Head of caudate nucleus (tissue), 42 donors: ENCODE data around the gene USP3.

Experiments
- DNase-seq, 42 donors: peaks; one replicate each; pipeline versions ENCODE4 v3.0.0 to v3.0.0-alpha.2; 2020 to 2021; ENCODE audit warnings: mixed read lengths in 7 of 42
- intact Hi-C: fragments of 100-400 bp; cut with DNase I; formaldehyde crosslinking; loops from one replicate; pipeline ENCODE4 v1.15.0; 2022

USP3 gene

GRCh38 chr15:63598473-63599400 lies 94.3 kb downstream of the USP3 start:
- peak in 8 of 42 donors; percentile 11 to 49 (median 34) for DNase-seq
- intact Hi-C loops: no loop called here

DNA sequence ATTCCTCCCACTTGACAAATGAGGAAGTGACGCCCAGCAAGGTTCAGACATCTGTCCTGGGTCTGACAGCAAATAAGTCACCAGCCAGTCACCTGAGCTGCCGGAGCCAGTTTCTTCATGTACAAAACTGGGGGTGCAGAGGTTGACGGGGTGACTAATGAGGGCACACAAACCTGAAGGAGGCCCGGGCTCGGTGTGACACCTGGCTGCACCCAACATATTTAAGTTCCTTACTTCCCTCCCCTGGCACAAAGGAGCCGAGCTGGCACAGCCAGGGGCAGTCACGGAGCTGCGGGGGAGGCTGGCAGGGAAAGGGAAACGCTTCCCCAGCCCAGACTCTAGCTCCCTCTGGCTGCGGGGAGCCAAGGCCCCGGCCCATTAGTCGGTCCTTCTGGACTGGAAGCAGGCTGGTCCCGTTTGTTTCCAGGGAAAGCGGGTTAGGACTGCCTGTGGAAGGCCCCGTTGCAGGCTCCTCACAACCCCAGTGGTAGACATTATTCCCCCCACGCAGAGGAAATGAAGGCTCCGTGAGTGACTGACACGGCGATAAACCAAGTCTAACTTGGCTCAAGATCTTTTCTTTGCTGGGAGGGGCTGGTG lies 95.1 kb downstream of the USP3 start:
- peak; percentile 59 to 92 (median 81) for DNase-seq
- intact Hi-C loops: no loop called here

GRCh38 chr15:63600001-63600615 lies 95.7 kb downstream of the USP3 start:
- DNase-seq: peak in 22 of 42 donors; percentile 21 to 67 (median 44)
- intact Hi-C loops: loop anchor here (2.0 to 10.0 kb wide), 2 partner anchors 95 to 555 kb away; partner anchors contain the start of genes SNX22 and USP3

DNA sequence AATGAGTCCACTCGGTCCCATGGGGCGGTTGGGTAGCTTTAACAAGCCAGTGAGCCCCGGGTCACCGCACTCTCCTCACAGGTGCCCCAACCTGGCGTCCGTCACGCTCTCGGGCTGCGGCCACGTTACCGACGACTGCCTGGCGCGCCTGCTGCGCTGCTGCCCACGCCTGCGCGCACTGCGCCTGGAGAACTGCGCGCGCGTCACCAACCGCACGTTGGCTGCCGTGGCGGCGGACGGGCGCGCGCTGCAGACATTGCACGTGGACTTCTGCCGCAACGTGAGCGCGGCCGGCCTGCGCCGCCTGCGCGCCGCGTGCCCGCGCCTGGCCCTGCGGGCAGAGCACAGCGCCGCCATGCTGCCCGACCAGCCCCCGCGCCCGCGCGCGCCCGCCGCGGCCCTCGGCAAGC lies 96.2 kb downstream of the USP3 start:
- intact Hi-C loops: loop anchor here (2.0 to 10.0 kb wide), 2 partner anchors 96 to 554 kb away; partner anchors contain the start of genes SNX22 and USP3
- peak; percentile 64 to 95 (median 88) for DNase-seq

- intact Hi-C loops: loop anchor here (2.0 to 10.0 kb wide), 2 partner anchors 96 to 554 kb away; partner anchors contain the start of genes SNX22 and USP3
- DNase-seq: peak in 27 of 42 donors; percentile 17 to 71 (median 47)
These were observed 96.8 kb downstream of the USP3 start for GRCh38 chr15:63601026-63601703.

GRCh38 chr15:63601704-63602185 lies 97.4 kb downstream of the USP3 start:
- intact Hi-C loops: loop anchor here (2.0 to 10.0 kb wide), 2 partner anchors 97 to 553 kb away; partner anchors contain the start of genes SNX22 and USP3
- DNase-seq: peak in 4 of 42 donors; percentile 32 to 44 (median 39)

DNA sequence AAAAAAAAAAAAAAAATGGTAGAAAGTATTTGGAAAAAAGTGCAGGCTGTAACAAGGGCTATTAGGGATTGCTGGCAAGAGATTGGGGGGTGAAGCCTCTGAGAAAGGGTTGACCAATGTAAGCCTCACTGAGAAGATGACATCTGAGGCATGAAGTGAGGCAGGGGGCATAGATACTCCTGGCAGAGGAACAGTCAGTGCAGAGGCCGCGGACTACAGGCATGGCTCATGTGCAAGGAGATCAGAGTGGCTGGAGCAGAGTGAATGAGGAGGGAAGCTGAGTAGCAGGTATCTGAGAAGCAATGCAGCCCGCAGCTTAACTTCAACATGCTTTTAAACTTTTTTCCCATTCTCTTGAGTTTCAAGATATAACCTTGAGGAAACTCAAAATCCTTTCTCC lies 98.2 kb downstream of the USP3 start:
- intact Hi-C loops: loop anchor here (10.0 kb wide), 1 partner anchor 552 kb away; the partner anchor contains the start of gene SNX22
- DNase-seq: peak in 1 of 42 donors; percentile 24

- peak in 24 of 42 donors; percentile 21 to 74 (median 48) for DNase-seq
- intact Hi-C loops: loop anchor here (10.0 kb wide), 1 partner anchor 551 kb away; the partner anchor contains the start of gene SNX22
These were observed 99.1 kb downstream of the USP3 start for GRCh38 chr15:63603516-63603915.

GRCh38 chr15:63604281-63604680 lies 99.9 kb downstream of the USP3 start:
- no peak for DNase-seq
- intact Hi-C loops: loop anchor here (10.0 kb wide), 1 partner anchor 551 kb away; the partner anchor contains the start of gene SNX22

DNA sequence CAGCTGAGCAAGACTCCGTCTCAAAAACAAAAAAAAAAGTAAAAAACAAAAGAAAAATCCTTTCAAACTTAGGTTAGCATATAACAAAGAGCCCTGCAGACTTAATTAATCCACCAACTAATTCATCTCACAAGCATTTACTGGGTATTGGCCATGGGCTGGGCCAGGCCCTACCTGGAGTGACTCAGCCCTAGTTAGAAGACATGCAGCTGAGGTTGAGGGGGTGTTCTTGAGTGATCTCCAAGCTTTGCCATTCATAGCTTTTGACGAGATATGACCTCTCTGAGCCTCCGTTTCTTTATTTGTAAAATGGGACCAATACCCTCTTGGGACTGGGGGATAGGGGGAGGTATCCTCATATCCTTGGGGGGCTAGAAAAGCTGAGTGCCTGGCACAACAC lies 100.6 kb downstream of the USP3 start:
- no peak for DNase-seq
- intact Hi-C loops: loop anchor here (10.0 kb wide), 1 partner anchor 550 kb away; the partner anchor contains the start of gene SNX22

- no peak for DNase-seq
- intact Hi-C loops: loop anchor here (10.0 kb wide), 1 partner anchor 549 kb away; the partner anchor contains the start of gene SNX22
These were observed 101.4 kb downstream of the USP3 start for GRCh38 chr15:63605816-63606215.

DNA sequence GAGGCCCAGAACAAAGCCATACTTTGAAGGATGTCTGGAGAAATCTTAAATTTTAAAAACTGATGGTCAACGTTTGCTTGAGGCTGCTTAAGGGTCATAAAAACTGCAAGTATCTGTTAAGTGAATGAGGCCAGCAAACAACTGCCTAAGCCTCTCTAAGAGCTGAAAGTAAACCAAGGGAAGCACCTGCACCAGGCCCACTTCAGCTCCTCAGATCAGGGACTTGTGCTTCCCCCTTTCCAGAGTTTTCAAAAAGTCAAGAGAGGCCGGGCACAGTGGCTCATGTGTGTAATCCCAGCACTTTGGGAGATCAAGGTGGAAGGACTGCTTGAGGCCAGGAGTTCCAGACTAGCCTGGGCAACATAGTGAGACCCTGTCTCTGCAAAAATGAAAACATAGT lies 101.9 kb downstream of the USP3 start:
- intact Hi-C loops: loop anchor here (10.0 kb wide), 1 partner anchor 548 kb away; the partner anchor contains the start of gene SNX22
- DNase-seq: no peak

GRCh38 chr15:63608989-63609388 lies 104.6 kb downstream of the USP3 start:
- intact Hi-C loops: loop anchor here (10.0 kb wide), 1 partner anchor 546 kb away; the partner anchor contains the start of gene SNX22
- DNase-seq: no peak

DNA sequence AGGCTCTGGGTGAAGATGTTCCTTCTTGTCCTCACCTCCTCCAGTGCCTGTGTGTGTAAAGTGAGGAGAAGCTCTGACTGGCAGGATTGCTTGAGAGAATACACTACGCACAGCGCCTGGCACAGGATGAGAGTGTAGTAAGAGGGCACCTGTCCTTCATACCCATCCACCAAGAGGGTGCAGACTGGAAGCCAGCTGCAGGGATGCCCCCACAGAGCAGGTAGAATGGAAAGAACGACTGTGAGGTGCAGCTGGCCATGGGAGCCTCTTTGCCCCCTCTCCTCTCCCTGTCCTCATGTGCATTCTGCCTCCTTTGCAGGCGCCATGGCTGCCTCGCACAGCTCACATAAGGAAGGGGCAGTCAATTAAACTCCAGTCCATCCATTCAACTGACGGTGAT lies 105.1 kb downstream of the USP3 start:
- intact Hi-C loops: loop anchor here (10.0 kb wide), 1 partner anchor 545 kb away; the partner anchor contains the start of gene SNX22
- no peak for DNase-seq

DNA sequence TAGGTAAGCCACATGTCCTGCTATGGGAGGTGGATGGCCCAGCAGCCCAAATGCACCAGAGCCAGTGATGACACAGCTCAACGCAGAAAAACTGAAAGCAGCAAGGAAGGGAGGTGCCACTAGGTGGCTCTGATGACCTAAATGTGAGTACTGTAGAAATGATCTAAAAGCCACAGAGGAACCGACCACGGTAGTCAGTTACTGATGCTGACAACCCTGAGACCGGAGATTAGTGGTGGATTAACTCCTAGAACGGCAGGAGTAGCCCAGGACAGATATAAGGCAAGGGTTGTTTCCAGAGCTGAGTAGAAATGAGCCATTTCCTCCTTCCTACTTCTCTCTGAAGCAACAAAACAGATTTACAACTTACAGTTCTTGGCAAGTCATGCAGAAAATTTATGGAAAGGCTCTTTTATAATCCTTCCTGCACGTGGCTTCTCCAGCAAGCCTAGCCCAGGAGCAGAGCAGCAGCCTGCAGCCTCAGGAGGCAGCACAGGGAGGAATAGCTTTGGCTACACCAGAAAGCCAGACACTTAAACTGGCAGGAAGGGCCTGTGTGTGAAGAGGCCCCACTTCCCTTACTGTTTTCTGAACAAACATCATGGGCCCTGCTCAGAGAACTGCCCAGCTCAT lies 105.9 kb downstream of the USP3 start:
- intact Hi-C loops: loop anchor here (5.0 kb wide), 1 partner anchor 457 kb away; no protein-coding TSS in a partner anchor
- peak; percentile 51 to 93 (median 83) for DNase-seq

- intact Hi-C loops: loop anchor here (5.0 kb wide), 1 partner anchor 456 kb away; no protein-coding TSS in a partner anchor
- DNase-seq: peak in 23 of 42 donors; percentile 35 to 81 (median 61)
These were observed 106.8 kb downstream of the USP3 start for GRCh38 chr15:63611177-63611576.

DNA sequence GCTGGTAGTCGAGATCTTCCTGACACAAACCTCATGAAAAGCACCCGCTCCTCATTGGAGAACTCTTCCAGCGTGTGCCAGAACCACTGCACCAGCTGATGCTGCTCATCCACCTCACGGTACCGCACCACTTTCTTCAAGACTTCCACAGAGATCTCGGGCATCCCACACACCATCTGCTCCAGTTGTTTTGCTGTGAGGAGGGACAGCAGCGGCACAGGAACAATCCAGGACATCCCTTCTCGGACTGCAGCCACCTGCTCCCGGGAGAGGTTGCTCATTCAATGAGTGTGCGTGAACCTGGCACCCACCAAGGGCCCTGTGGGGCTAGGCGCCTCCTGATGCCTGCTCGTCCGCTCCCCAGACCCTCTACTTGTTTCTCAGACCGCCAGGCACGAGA lies 107.9 kb downstream of the USP3 start:
- intact Hi-C loops: loop anchor here (5.0 kb wide), 1 partner anchor 455 kb away; no protein-coding TSS in a partner anchor
- DNase-seq: peak in 1 of 42 donors; percentile 18
